DMS53 treated with DMSO at 0.1 percent for 48 hours (cell line): ENCODE measurements around the gene OGDH.

Experiments
- DNase-seq: peaks from one replicate; lab custom pipeline; 2025; ENCODE audit not compliant: unreplicated experiment; lab: John Stamatoyannopoulos, UW

Gene OGDH

GRCh38 chr7:44735403-44736165, 129.2 kb downstream of the OGDH start:
- no peak for DNase-seq

- DNase-seq: no peak
These were observed 130.5 kb downstream of the OGDH start for GRCh38 chr7:44736896-44737295.

- DNase-seq: no peak
These were observed 131.8 kb downstream of the OGDH start for GRCh38 chr7:44738051-44738723.

GRCh38 chr7:44738876-44739665, 132.6 kb downstream of the OGDH start:
- DNase-seq: no peak

- DNase-seq: no peak
These were observed 133.6 kb downstream of the OGDH start for GRCh38 chr7:44740055-44740454.

- DNase-seq: no peak
These were observed 137.3 kb downstream of the OGDH start for GRCh38 chr7:44743750-44744149.

DNA sequence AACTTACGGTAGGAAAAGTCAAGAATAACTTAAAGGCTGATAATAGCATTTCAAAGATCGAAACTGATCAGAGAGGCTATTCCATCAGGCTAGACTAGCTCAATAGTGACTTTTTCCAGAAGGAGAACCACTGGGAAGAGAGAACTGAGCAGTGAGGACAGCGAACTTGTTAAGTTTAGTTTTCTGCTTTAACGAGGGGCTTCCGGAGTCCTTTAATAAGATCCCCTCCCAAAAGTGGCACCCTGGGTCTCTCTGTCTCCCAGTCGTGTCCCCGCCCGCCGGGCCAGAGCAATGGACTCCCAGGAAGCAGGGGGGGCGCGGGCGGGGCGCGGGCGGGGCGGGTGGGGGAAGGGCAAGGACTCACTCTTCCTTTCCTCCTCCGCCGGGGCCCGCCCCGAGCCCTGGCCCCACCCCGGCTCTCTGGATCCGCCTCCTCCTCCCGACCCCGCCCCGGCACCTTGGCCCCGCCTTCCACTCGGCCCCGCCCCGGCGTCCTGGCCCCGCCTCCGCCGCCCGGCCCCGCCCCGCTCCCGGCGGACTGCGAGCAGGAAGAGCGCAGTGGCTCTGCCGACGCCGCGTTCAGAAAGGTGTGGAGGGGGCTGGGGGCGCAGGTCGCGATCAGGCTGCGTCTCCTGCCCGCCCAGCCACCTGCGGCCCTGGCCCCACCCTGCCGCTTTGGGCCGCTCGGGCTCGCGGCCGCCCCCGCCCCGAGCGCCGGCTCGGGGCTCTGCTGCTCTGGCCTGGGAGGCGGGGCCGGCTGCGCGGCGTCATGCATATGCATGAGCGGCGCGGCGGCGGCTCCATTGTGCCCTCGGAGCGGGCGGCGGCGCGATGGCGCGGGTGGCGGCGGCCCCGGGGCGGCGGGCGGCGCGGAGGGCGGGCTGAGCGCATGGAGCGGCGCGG, 141.9 kb downstream of the OGDH start, which contains the start of gene ZMIZ2:
ZMIZ2 (plus strand) TSS at position 803 of the 903 bp plus-strand sequence. CDS start 7,403 bp downstream, outside the sequence.
- DNase-seq: peak; percentile 72

DNA sequence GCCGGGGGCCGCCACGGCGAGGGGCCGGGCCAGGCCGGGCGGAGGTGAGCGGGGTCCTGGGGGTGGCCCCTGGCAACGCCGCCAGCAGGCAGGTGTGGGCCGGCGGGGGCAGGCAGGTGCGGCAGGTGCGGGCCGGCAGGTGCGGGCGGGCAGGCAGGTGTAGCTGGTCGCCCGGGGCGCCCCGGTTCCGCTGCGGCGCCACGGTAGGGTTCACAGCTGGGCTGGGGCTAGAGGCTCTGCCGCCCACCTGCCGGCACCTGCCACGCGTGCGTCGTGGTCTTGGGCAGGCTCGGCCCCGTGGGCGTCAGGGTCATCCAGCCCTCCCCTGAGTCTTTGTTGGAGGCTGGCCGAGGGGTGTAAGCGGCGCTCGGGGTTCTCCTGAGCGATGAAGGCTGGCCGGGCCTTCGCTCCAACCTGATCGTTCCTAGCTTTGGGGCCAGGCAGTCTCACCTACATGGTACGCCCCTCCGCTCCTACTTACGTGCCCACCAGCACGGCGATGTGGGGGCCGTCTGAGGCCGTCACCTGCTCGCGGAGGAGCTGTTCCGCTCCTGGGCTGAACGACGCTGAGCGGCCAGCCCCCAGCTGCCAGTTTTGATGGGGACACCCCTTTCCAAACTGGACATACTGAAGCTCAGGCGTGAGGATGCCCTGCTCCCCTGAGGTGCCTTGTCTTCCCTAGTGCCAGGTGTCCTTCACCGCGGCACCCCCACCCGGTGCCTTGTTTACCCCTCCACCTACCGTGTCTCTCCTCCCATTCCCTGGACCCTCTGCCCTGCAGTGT, 142.7 kb downstream of the OGDH start:
- no peak for DNase-seq

- no peak for DNase-seq
These were observed 143.6 kb downstream of the OGDH start for GRCh38 chr7:44749992-44750391.

GRCh38 chr7:44750424-44750823, 144.0 kb downstream of the OGDH start:
- DNase-seq: no peak

DNA sequence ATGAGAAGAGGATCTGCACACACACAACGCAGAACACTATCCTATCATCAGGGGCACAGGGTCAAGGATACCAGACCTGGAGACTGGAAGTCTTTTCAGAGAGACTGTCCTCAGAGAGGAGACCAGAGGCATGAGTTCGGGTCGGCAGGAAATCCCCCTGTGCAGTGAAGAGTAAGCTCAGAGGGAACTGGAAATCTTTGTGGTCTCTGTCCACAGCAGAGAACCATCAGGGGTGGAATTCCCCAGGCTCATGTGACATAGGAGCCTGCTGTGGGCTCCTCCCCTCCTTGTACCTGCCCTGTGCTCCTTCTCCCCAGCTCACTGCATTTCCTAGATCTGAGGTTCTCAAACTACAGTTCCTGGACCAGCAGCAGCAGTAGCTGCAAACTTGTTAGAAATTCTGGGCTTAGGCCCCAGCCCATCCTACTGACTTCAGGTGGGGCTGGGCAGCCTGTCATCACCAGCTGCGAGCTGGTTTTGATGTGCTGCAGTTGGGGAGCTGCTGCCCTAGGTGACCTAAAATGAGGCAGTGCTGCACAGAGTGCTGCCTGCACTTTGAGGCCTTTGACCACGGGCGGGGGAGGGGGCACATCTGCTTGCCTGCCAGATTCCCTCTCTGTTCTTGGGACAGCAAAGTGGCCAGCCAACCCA, 144.6 kb downstream of the OGDH start:
- no peak for DNase-seq

- no peak for DNase-seq
These were observed 146.4 kb downstream of the OGDH start for GRCh38 chr7:44752822-44753221.

DNA sequence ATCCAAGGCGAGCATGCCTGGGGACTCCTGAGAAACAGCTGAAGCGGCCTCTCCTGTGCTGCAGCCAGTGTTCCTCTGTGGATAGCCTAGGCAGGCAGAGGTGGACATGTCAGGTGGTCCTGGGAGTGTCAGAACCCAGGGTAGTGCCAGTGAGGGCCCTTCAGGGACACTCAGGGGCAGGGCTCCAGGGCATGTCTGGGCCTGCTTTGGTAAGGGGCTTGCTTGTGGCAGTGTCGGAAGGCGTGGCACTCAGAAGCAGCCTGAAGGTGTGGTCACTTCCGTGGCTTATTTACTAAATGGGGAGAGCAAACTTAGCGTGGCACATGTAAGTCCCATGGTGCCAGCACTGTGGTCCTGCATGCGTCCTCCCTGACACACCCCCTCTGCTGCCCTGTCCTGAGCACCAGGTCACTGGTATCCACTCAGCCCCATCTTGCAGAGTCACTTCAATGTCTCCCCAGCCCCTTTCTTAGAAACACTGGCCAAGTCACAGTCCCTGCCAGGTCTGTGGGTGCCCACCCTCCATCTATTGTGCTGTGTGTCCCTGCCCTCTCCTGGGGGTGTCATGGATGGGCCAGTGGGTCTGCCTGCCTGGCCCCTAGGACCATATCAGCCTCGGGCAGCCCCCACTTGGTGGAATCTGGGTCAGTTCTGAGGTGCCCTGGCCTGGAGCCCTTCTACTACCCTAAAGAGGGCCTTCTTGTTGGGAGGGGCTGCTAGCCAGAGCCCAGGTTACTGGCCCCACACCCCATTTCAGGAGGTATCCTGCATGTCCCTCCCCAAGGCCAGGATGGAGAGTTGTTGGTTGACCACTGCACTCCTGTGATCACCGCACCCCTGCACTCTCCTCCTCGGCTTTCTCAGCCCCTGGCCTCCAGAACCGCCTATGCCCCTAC, 148.6 kb downstream of the OGDH start:
- DNase-seq: no peak

DNA sequence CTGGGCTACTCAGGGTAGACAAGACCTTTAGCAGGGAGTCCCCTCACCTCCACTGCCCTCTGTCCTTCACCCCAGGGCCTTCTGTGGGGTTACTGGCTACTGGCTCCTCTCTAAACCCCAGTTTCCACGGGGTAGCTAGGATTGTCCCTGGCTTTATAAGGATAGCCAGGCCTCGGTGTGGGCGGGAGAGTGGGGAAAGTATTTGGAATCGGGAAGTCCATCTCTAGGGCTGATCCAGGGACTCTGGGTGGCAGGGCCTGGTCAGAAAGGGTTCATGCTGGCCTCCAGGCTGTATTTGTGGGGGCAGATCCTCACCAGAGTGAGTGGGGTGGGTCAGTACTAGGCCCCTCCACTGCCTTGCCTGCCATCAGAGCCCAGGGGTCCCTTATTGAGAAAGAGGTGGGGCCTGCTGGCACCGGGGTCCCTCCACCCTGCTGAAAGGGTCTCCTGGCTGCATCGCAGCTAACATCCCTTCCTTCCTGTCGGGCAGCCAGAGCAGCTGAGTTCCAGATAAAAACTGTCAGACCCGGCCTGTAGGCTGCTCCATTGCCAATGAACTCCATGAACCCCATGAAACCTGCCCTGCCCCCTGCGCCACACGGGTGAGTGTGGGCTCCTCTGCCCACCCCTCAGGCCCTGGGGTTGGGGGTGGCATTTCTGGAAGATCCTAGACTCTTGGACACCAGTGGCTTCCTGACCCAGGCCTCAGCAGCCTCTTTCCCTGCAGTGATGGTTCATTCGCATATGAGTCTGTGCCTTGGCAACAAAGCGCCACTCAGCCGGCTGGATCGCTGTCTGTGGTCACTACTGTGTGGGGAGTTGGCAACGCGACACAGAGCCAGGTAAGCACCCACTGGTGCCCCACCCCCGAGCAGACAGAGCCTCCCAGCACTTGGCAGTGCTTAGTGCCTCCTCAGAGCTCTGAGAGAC, 149.5 kb downstream of the OGDH start:
- DNase-seq: no peak

- no peak for DNase-seq
These were observed 150.5 kb downstream of the OGDH start for GRCh38 chr7:44756904-44757303.

DNA sequence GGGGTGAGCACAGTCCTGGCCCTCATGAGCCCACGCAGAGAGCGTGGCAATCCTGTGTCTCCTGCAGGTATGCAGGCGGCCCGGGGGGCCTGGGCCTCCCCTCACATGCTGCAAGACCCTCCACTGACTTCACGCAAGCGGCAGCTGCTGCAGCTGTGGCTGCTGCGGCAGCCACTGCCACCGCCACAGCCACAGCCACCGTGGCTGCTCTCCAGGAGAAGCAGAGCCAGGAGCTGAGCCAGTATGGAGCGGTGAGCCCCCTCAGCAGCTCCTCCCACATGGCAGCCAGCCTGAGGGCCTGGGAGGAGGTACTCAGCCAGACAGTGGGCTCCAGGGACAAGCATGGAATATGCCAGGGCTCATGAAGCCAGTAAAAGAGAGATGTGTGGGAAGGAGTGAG, 150.9 kb downstream of the OGDH start:
- no peak for DNase-seq

- no peak for DNase-seq
These were observed 151.3 kb downstream of the OGDH start for GRCh38 chr7:44757739-44758138.
